ENCODE data around the gene TPST1. TPM values are rescaled to one million over a fixed set of nuclear protein-coding genes. Genes with fewer than 3 reads are reported as not detected.

Gene TPST1
- total and polyA plus RNA-seq, 2 of the 8 experiments (the other 6 are each of a cell fraction or from before 2014, with no cell fraction given), result 8.2 to 18.4 TPM

DNA sequence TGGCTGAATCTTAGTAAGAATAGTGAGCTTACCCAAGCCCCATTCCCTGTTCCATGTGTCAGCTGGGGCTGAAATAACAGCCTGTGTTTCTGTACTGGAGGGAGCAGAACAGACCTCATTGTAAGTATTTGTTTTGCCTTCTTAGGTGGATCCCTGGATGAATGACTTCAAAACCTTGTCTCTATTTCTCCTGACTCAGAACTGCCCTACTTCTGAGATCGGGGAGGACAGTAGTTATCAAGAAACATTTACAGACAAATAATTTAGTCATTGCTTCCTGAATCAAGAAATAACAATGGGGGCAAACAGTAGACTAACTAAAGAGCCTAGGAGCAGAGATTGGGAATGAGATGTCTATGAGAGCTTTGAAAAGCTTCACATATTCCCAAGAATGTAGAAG lies 58.8 kb downstream of the TPST1 start:
- no peaks in the 10 kb centered on the region for H4K20me1 ChIP-seq (replicated peaks in 1 of 2; ENCODE audit: control insufficient read depth in 1 of 2, insufficient read depth in 2 of 2, low read length in 2 of 2)
- H3K79me1 ChIP-seq (ENCODE audit: low read depth, low read length), result no peaks in the 10 kb centered on the region
- no peak overlapping the region for H2AK5ac ChIP-seq (ENCODE audit: low read depth, low read length)
- H3K36me3 ChIP-seq (ENCODE audit: control insufficient read depth in 2 of 4, insufficient read depth in 4 of 4, low read length in 3 of 4), result peaks cover 0 to 7% (median 0%) of the 10 kb centered on the region in 4 experiments; a peak in 1 of 8 replicates
- H2BK120ac ChIP-seq (replicated peaks; ENCODE audit: low read depth, low read length), result no peak overlapping the region
- H3K9me3 ChIP-seq (ENCODE audit: insufficient read depth in 2 of 2, low read depth in 1 of 2, low read length in 1 of 2), result peaks cover 17 to 22% of the 10 kb centered on the region in 2 experiments; a peak in 3 of 4 replicates
- TF ChIP-seq SIRT6 (IDR thresholded peaks at IDR 0.05; ENCODE audit: low read length), result no peak
- H2BK12ac ChIP-seq (ENCODE audit: low read depth, low read length), result no peak overlapping the region
- 94% methylated on average over 1 of the region's 1 CpG; no CpG with 5 or more reads in 1 of the 2 experiments for WGBS, 2 experiments (ENCODE audit: extremely low coverage in 1 of 2, insufficient coverage in 1 of 2, insufficient read length in 1 of 2, insufficient replicate concordance in 2 of 2, low coverage in 1 of 2, low lambda C conversion rate in 2 of 2, missing lambda C conversion rate in 1 of 2)
- H3K23ac ChIP-seq (ENCODE audit: insufficient read length), result no peak overlapping the region
- H3K27me3 ChIP-seq (replicated peaks in 1 of 4; ENCODE audit: control insufficient read depth in 3 of 4, extremely low read depth in 1 of 4, insufficient read depth in 3 of 4, low read length in 3 of 4), result no peaks in the 10 kb centered on the region
- no peak overlapping the region for H2BK20ac ChIP-seq (ENCODE audit: low read length)
- H3K4me2 ChIP-seq (ENCODE audit: insufficient read depth in 1 of 2, low read depth in 2 of 2, low read length in 2 of 2), result no peak overlapping the region
- H3K27ac ChIP-seq (ENCODE audit: low read depth, low read length), result no peak overlapping the region
- H3K23me2 ChIP-seq (ENCODE audit: low read depth, low read length), result no peaks in the 10 kb centered on the region
- H3K4me3 ChIP-seq (ENCODE audit: extremely low read depth in 1 of 4, insufficient read depth in 2 of 4, low read depth in 3 of 4, low read length in 4 of 4), result no peak overlapping the region
- FAIRE-seq, result no peak
- no peak overlapping the region for H2BK15ac ChIP-seq (ENCODE audit: low read length)
- no peak overlapping the region for H3K18ac ChIP-seq (ENCODE audit: extremely low read depth, low read length)
- H2BK5ac ChIP-seq (ENCODE audit: low read depth, low read length), result no peak overlapping the region
- H3K9ac ChIP-seq (replicated peaks in 1 of 4; ENCODE audit: extremely low read depth in 1 of 4, low read depth in 3 of 4, low read length in 3 of 4), result no peak overlapping the region
- no peak overlapping the region for H3K56ac ChIP-seq (replicated peaks; ENCODE audit: insufficient read length, low read depth, low read length)
- CTCF ChIA-PET (ENCODE audit: partially characterized antibody), result no interaction called here
- no peak overlapping the region for H2AFZ ChIP-seq (ENCODE audit: low read length)
- H3K4me1 ChIP-seq (replicated peaks in 1 of 4; ENCODE audit: control insufficient read depth in 3 of 4, insufficient read depth in 4 of 4, low read length in 3 of 4), result no peaks in the 10 kb centered on the region
- peaks cover 0 to 13% of the 10 kb centered on the region in 2 experiments; a peak in 1 of 4 replicates for H3K79me2 ChIP-seq (ENCODE audit: control insufficient read depth in 1 of 2, insufficient read depth in 2 of 2, low read length in 2 of 2)
- no peak overlapping the region for H3K14ac ChIP-seq (ENCODE audit: insufficient read length)
- no peak overlapping the region for H4K8ac ChIP-seq (ENCODE audit: extremely low read depth, insufficient read depth, low read length)
- H4K5ac ChIP-seq (ENCODE audit: insufficient read length, low read depth, low read length), result no peak overlapping the region
- H4K91ac ChIP-seq (replicated peaks; ENCODE audit: insufficient read length, low read length), result no peak overlapping the region
- no peak overlapping the region for H3K4ac ChIP-seq (replicated peaks; ENCODE audit: insufficient read length, low read depth, low read length)
- POLR2A ChIA-PET (ENCODE audit: partially characterized antibody), result interaction anchor here (1.3 kb wide), 1 partner anchor 18 kb away, joined by 3 read pairs; no protein-coding TSS in a partner anchor
- no peak for DNase-seq (ENCODE audit: low read depth in 1 of 2, low spot score in 2 of 2)

Data from H1 (cell line).